Measurements from ENCODE around the gene PTPRJ. TPM values are rescaled to one million over a fixed set of nuclear protein-coding genes. Genes with fewer than 3 reads are reported as not detected.
A peak's percentile ranks its signal among the peaks of the same experiment; 100 is the strongest.

The PTPRJ gene
- total and polyA plus RNA-seq, 2 of the 4 experiments (the other 2 are of a cell fraction): 5.6 to 14.9 TPM

DNA sequence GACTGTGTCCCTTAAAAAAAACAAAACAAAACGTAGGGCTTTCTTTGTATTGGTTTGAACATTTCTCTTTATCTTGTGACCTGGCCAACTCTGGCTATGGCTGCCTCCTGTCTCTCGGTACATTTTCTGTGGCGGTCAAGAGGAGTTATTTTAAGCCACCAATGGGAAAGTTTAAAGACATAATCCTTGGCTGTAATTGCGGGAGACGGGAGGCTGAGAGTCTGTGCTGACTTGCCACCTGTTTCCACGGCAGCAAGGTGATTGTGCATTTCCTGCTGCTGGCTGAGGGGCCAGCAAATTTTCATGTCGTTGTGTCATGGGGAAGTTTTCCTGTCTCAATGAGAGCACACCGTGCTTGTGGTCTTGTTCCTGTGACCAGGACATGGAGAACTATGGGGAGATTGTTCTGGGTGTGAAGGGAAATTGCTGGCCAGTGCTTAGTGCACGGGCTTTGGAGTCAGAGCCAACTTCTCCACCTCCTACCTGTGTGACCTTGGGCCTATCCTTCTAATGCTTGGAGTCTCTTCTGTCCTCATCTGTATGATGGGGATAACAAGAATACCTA lies 11.0 kb downstream of the PTPRJ start:
- peak overlapping the region in 1 of 2 experiments; percentile 18; a peak in 1 of 4 replicates for H4K8ac ChIP-seq (ENCODE audit: low read depth in 2 of 2, low read length in 2 of 2)
- POLR2A ChIA-PET (ENCODE audit: unreplicated experiment): no interaction called here
- H3K9me3 ChIP-seq (ENCODE audit: control insufficient read depth, insufficient read depth, low read length): no peaks in the 10 kb centered on the region
- H4K5ac ChIP-seq (ENCODE audit: low read depth, low read length): no peak overlapping the region
- H2BK120ac ChIP-seq (ENCODE audit: low read depth, low read length): no peak overlapping the region
- no peak overlapping the region for H3K9ac ChIP-seq (ENCODE audit: low read depth, low read length)
- H4K91ac ChIP-seq (ENCODE audit: insufficient read depth, low read depth, low read length): no peak overlapping the region
- H3K27ac ChIP-seq (ENCODE audit: insufficient read depth, low read length): no peak overlapping the region
- H4K20me1 ChIP-seq (ENCODE audit: insufficient read depth, low read length): peaks cover 29% of the 10 kb centered on the region; the same call in 1 of the 2 replicates
- H3K9me1 ChIP-seq (ENCODE audit: insufficient read depth, low read length): peaks cover 14% of the 10 kb centered on the region
- dilution Hi-C loops (cut with HindIII; ENCODE audit: low sequenced_read_pairs, unreplicated experiment) (no loop called here), intact Hi-C loops (cut with micrococcal nuclease) (no loop called here), in situ Hi-C loops (cut with MboI; ENCODE audit: low sequenced_read_pairs) (no loop called here)
- WGBS, 2 experiments (ENCODE audit: extremely low coverage in 2 of 2, insufficient read length in 1 of 2): 70% methylated on average over 3 of the region's 9 CpGs; no CpG with 5 or more reads in 1 of the 2 experiments
- no peaks in the 10 kb centered on the region for H3K27me3 ChIP-seq (ENCODE audit: control insufficient read depth, insufficient read depth, low read length)
- H3K79me1 ChIP-seq (ENCODE audit: low read depth in 1 of 2, low read length in 2 of 2): peaks cover 26 to 66% of the 10 kb centered on the region in 2 experiments
- 0 out of 2 replicates have a peak overlapping the region, but pooled peaks have one; percentile 2 for H3K4ac ChIP-seq (ENCODE audit: low read depth, low read length)
- H3K36me3 ChIP-seq (ENCODE audit: control insufficient read depth, insufficient read depth, low read length): no peaks in the 10 kb centered on the region
- no peak overlapping the region for H2AK9ac ChIP-seq (replicated peaks; ENCODE audit: low read depth, low read length, poor library complexity)
- H2BK15ac ChIP-seq (ENCODE audit: low read depth, low read length): no peak overlapping the region
- H3K4me3 ChIP-seq (ENCODE audit: insufficient read depth, low read depth, low read length): no peak overlapping the region
- H3K4me1 ChIP-seq (ENCODE audit: control insufficient read depth, insufficient read depth, low read length): peaks cover 4% of the 10 kb centered on the region; the same call in 1 of the 2 replicates
- DNase-seq: no peak
- H3K18ac ChIP-seq (ENCODE audit: low read depth, low read length): no peak overlapping the region
- H2AFZ ChIP-seq (replicated peaks; ENCODE audit: low read length, poor library complexity): peak overlapping the region; percentile 28
- peak overlapping the region; percentile 81; the same call in 1 of the 2 replicates for H2AK5ac ChIP-seq (ENCODE audit: low read depth, low read length)
- no peak for ATAC-seq (ENCODE audit: low read depth)
- peak overlapping the region; percentile 20; the same call in 1 of the 2 replicates for H3K23ac ChIP-seq (ENCODE audit: low read depth, low read length)
- no peak overlapping the region for H3K56ac ChIP-seq (ENCODE audit: extremely low read depth, insufficient read depth, low read length)
- no peak overlapping the region for H2BK5ac ChIP-seq (ENCODE audit: low read depth, low read length, poor library complexity, severe bottlenecking)
- 0 out of 2 replicates have a peak overlapping the region, but pooled peaks have one; percentile 13 for H2BK20ac ChIP-seq (ENCODE audit: low read depth, low read length)
- 0 out of 2 replicates have a peak, but pooled peaks have one; percentile 15 for TF ChIP-seq NFE2L2 (IDR thresholded peaks at IDR 0.05; ENCODE audit: low read depth, low read length)
- no peak for TF ChIP-seq CEBPB (IDR thresholded peaks at IDR 0.05; ENCODE audit: low read depth, low read length)
- no peak overlapping the region for H3K4me2 ChIP-seq (ENCODE audit: low read depth, low read length)
- CTCF ChIA-PET: no interaction called here
- BruUV-seq (replicated peaks): no TSS peak
- peak overlapping the region; percentile 34; the same call in 1 of the 2 replicates for H3K14ac ChIP-seq (replicated peaks; ENCODE audit: low read depth, low read length)
